Astrocyte (in vitro differentiated cells and primary cell): ENCODE data around the gene TNPO3. TPM values are rescaled to one million over a fixed set of nuclear protein-coding genes. Genes with fewer than 3 reads are reported as not detected.

Experiments
- DNase-seq: peaks from one replicate; pipeline ENCODE4 v3.0.0-alpha.2; 2010; ENCODE audit warnings: low read depth
- FAIRE-seq: peaks from 2 replicates; lab custom pipeline; 2011; peaks lifted over from hg19 to GRCh38; lab: Jason Lieb, UNC
- H2AFZ ChIP-seq: 2 replicates; pipeline ENCODE4 v1.6.0; 2012; ENCODE audit warnings: low read depth, low read length, inconsistent platforms
- H3K27ac ChIP-seq: 2 replicates; pipeline ENCODE4 v1.5.1; 2011; ENCODE audit warnings: low read depth, low read length, inconsistent platforms
- H3K27me3 ChIP-seq: 2 replicates; pipeline ENCODE4 v1.6.0; 2011; ENCODE audit warnings: low read length, inconsistent platforms; ENCODE audit not compliant: insufficient read depth
- H3K36me3 ChIP-seq: 2 replicates; pipeline ENCODE4 v1.5.1; 2011; ENCODE audit warnings: low read length, inconsistent platforms; ENCODE audit not compliant: insufficient read depth
- H3K4me1 ChIP-seq: 2 replicates; pipeline ENCODE4 v1.5.1; 2011; ENCODE audit warnings: low read length, inconsistent platforms; ENCODE audit not compliant: insufficient read depth
- H3K4me2 ChIP-seq: 2 replicates; pipeline ENCODE4 v1.6.0; 2012; ENCODE audit warnings: low read length, inconsistent platforms
- H3K4me3 ChIP-seq: 2 replicates; pipeline ENCODE4 v1.5.1; 2011; ENCODE audit warnings: low read depth, mild to moderate bottlenecking, low read length, inconsistent platforms; ENCODE audit not compliant: insufficient read depth
- H3K79me2 ChIP-seq: 2 replicates; pipeline ENCODE4 v1.6.0; 2012; ENCODE audit warnings: mild to moderate bottlenecking, low read length, inconsistent platforms; ENCODE audit not compliant: insufficient read depth
- H3K9ac ChIP-seq: 2 replicates; pipeline ENCODE4 v1.6.0; 2012; ENCODE audit warnings: mild to moderate bottlenecking, low read length, inconsistent platforms
- H3K9me3 ChIP-seq: 2 replicates; pipeline ENCODE4 v1.5.1; 2012; ENCODE audit warnings: low read depth, mild to moderate bottlenecking, low read length, inconsistent platforms; ENCODE audit not compliant: insufficient read depth
- H4K20me1 ChIP-seq: 2 replicates; pipeline ENCODE4 v1.6.0; 2012; ENCODE audit warnings: low read length, inconsistent platforms; ENCODE audit not compliant: insufficient read depth
- H3K27ac Mint-ChIP-seq: one replicate; pipeline ENCODE4 v1.8.0; 2021; ENCODE audit warnings: mild to moderate bottlenecking, mixed read lengths; ENCODE audit not compliant: unreplicated experiment
- H3K27me3 Mint-ChIP-seq: one replicate; pipeline ENCODE4 v1.8.0; 2021; ENCODE audit warnings: low read depth, mixed read lengths; ENCODE audit not compliant: unreplicated experiment
- H3K36me3 Mint-ChIP-seq: one replicate; pipeline ENCODE4 v1.8.0; 2021; ENCODE audit warnings: low read depth, mixed read lengths; ENCODE audit not compliant: unreplicated experiment
- H3K4me1 Mint-ChIP-seq: one replicate; pipeline ENCODE4 v1.8.0; 2021; ENCODE audit warnings: low read depth, mixed read lengths; ENCODE audit not compliant: unreplicated experiment
- H3K4me3 Mint-ChIP-seq: one replicate; pipeline ENCODE4 v1.8.0; 2021; ENCODE audit warnings: mild to moderate bottlenecking, moderate library complexity, mixed read lengths; ENCODE audit not compliant: unreplicated experiment
- H3K9me3 Mint-ChIP-seq: one replicate; pipeline ENCODE4 v1.8.0; 2021; ENCODE audit warnings: mild to moderate bottlenecking, mixed read lengths; ENCODE audit not compliant: unreplicated experiment
- EZH2 ChIP-seq: IDR thresholded peaks from 2 replicates; pipeline ENCODE4 v1.6.1; 2012; ENCODE audit warnings: mild to moderate bottlenecking, low read length, inconsistent platforms; ENCODE audit not compliant: insufficient read depth
- total RNA-seq: library from RNA; stranded (reverse); gene quantifications from 2 replicates; pipeline ENCODE4 v1.2.1, GENCODE V29; 2021
- TF ChIP-seq, protein P1 (sequence below): IDR thresholded peaks from 2 replicates; pipeline ENCODE4 v1.5.1; 2011; ENCODE audit warnings: low read depth, mild to moderate bottlenecking, inconsistent platforms, low read length, moderate library complexity; ENCODE audit not compliant: insufficient read depth

The TNPO3 gene
- total RNA-seq, 1 donor from 2014 or later = 49.2 TPM

DNA sequence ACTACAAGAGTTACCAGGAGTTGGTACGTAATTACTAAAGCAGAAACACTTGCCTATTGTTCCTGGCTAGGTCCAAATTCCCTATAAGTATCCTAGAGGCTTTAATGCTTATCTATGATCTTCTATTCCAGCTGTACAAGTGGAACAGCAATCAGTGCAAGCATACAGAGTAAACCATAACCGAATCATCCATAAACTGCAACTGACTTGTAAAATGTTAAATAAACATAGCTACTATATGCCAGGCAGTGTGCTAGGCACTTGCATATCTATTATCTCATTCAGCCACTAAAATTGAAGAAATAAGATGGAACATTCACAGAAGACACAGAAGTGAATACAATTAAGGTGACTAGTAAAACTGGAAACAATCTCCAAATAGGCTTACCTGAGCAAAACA, 61.5 kb downstream of the TNPO3 start:
- H4K20me1 ChIP-seq = peaks cover 2% of the 10 kb centered on the region
- H3K4me3 ChIP-seq = no peak overlapping the region
- no peaks in the 10 kb centered on the region for H3K27me3 ChIP-seq
- Mint-ChIP-seq H3K4me1 (peaks cover 2% of the 10 kb centered on the region), H3K9me3 (no peaks in the 10 kb centered on the region), H3K27me3 (no peaks in the 10 kb centered on the region), H3K27ac (no peak overlapping the region), H3K36me3 (peaks cover 12% of the 10 kb centered on the region), H3K4me3 (no peak overlapping the region)
- H3K9me3 ChIP-seq = no peaks in the 10 kb centered on the region
- no peak overlapping the region for H3K9ac ChIP-seq
- no peaks in the 10 kb centered on the region for H3K4me1 ChIP-seq
- H3K27ac ChIP-seq = no peak overlapping the region
- H3K36me3 ChIP-seq = peaks cover 19% of the 10 kb centered on the region
- no peak for DNase-seq
- no peaks in the 10 kb centered on the region for H3K79me2 ChIP-seq
- no peak overlapping the region for H3K4me2 ChIP-seq
- FAIRE-seq = no peak
- H2AFZ ChIP-seq = no peak overlapping the region
- TF ChIP-seq, protein P1, sequence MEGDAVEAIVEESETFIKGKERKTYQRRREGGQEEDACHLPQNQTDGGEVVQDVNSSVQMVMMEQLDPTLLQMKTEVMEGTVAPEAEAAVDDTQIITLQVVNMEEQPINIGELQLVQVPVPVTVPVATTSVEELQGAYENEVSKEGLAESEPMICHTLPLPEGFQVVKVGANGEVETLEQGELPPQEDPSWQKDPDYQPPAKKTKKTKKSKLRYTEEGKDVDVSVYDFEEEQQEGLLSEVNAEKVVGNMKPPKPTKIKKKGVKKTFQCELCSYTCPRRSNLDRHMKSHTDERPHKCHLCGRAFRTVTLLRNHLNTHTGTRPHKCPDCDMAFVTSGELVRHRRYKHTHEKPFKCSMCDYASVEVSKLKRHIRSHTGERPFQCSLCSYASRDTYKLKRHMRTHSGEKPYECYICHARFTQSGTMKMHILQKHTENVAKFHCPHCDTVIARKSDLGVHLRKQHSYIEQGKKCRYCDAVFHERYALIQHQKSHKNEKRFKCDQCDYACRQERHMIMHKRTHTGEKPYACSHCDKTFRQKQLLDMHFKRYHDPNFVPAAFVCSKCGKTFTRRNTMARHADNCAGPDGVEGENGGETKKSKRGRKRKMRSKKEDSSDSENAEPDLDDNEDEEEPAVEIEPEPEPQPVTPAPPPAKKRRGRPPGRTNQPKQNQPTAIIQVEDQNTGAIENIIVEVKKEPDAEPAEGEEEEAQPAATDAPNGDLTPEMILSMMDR = no peak
- no peak for TF ChIP-seq EZH2

DNA sequence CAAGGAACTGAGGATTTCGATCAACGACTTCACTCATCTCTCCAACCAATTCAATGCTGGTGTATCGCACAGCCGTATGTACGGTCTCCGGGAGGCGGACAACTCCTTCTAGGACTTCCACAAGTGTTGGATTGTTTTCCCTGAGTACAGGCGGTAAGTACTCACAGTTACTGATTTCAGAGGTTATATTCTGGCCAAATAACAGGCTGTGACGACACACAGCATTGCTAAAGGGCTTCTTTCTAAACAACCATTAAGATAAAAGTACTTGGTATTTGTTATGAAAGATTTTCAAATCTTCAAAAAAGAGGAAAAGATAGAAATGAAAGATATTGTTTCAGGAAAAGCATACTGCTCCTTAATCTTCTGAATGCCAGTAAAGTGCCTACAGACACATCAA, 65.0 kb downstream of the TNPO3 start:
- no peak overlapping the region for H3K27ac Mint-ChIP-seq
- no peaks in the 10 kb centered on the region for H3K27me3 Mint-ChIP-seq
- Histone ChIP-seq H3K36me3 (peaks cover 28% of the 10 kb centered on the region), H3K4me1 (no peaks in the 10 kb centered on the region), H3K79me2 (no peaks in the 10 kb centered on the region), H3K4me3 (no peak overlapping the region), H3K4me2 (no peak overlapping the region), H2AFZ (no peak overlapping the region), H3K27ac (no peak overlapping the region), H3K9me3 (no peaks in the 10 kb centered on the region), H3K27me3 (no peaks in the 10 kb centered on the region), H3K9ac (no peak overlapping the region), H4K20me1 (peaks cover 3% of the 10 kb centered on the region)
- no peak overlapping the region for H3K4me3 Mint-ChIP-seq
- FAIRE-seq (no peak), DNase-seq (no peak)
- no peaks in the 10 kb centered on the region for H3K4me1 Mint-ChIP-seq
- TF ChIP-seq, protein P1 = no peak
- TF ChIP-seq EZH2 = no peak
- peaks cover 22% of the 10 kb centered on the region for H3K36me3 Mint-ChIP-seq
- no peaks in the 10 kb centered on the region for H3K9me3 Mint-ChIP-seq

DNA sequence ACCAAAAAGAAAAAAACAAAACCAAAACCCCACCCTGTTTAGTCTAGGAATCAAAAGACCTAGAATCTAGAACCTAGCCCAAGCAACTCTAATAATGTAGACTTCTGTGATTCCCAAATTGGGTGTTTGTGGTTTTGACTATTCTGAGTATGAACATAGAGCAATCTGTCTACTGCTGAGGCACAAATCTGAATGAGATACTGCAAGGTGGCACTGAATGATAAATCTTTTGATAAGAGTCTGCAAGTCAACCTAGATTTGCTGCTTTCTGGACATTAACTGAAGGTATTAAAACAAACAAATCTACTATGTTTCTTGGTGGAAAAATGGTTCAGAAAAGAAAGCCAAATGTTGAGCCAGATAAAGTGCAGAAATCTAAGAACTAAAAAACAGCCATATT, 66.5 kb downstream of the TNPO3 start:
- FAIRE-seq (no peak), DNase-seq (no peak)
- Mint-ChIP-seq H3K9me3 (no peaks in the 10 kb centered on the region), H3K4me3 (no peak overlapping the region), H3K4me1 (no peaks in the 10 kb centered on the region), H3K27ac (no peak overlapping the region), H3K27me3 (no peaks in the 10 kb centered on the region), H3K36me3 (peaks cover 21% of the 10 kb centered on the region)
- peaks cover 3% of the 10 kb centered on the region for H4K20me1 ChIP-seq
- no peaks in the 10 kb centered on the region for H3K27me3 ChIP-seq
- H3K4me1 ChIP-seq = no peaks in the 10 kb centered on the region
- H3K79me2 ChIP-seq = no peaks in the 10 kb centered on the region
- no peak for TF ChIP-seq EZH2
- TF ChIP-seq, protein P1 = no peak
- H3K36me3 ChIP-seq = peaks cover 32% of the 10 kb centered on the region
- no peak overlapping the region for H3K4me3 ChIP-seq
- no peak overlapping the region for H3K9ac ChIP-seq
- H3K4me2 ChIP-seq = no peak overlapping the region
- H3K27ac ChIP-seq = no peak overlapping the region
- H2AFZ ChIP-seq = no peak overlapping the region
- H3K9me3 ChIP-seq = no peaks in the 10 kb centered on the region
